RWPE1 (cell line): ENCODE measurements around the gene MAGOH.

ENCODE experiments used
- CTCF ChIA-PET: fragments of 350-600 bp; sonication (Branson Sonifier 250); formaldehyde crosslinking; extraction: SDS; loops from one replicate; lab custom pipeline; 2021; lab: Yijun Ruan, JAX
- POLR2A ChIA-PET: fragments of 400-600 bp; formaldehyde crosslinking; extraction: SDS; loops from one replicate; lab custom pipeline; 2020; ENCODE audit warnings: antibody characterized with exemption; ENCODE audit not compliant: low non-redundant PET; lab: Yijun Ruan, JAX
- DNase-seq: peaks from one replicate; pipeline ENCODE4 v3.0.0; 2012; ENCODE audit warnings: low spot score
- H3K27ac ChIP-seq: fragments of 450-650 bp; 2 replicates; pipeline ENCODE4 v1.5.1; 2017
- CTCF ChIP-seq: fragments of 450-650 bp; conservative IDR thresholded peaks from 2 replicates; pipeline ENCODE4 v1.5.1; 2017; ENCODE audit warnings: low read depth, mild to moderate bottlenecking

Gene MAGOH

GRCh38 chr1:53180226-53180625 lies 58.1 kb downstream of the MAGOH start:
- H3K27ac ChIP-seq, result no peak overlapping the region
- DNase-seq, result no peak
- CTCF ChIA-PET, result interaction anchor here (0.7 kb wide), 1 partner anchor 355 kb away, joined by 3 read pairs; no protein-coding TSS in a partner anchor
- TF ChIP-seq CTCF, result no peak
- POLR2A ChIA-PET, result no interaction called here
